ENCODE data around the gene GULP1.

GRCh38 chr2:188437537-188437936, 145.9 kb downstream of the GULP1 start:
- TF ChIP-seq POLR2A (IDR thresholded peaks at IDR 0.05) (no peak), CTCF (IDR thresholded peaks at IDR 0.05) (no peak)

Data from testis (tissue), 2 donors.